Naive thymus-derived CD4-positive, alpha-beta T cell (primary cell): ENCODE results near the gene TPGS2. TPM values are rescaled to one million over a fixed set of nuclear protein-coding genes. Genes with fewer than 3 reads are reported as not detected.

ENCODE experiments used
- ATAC-seq: fragments of 150-1000 bp; cut with Tn5 transposase; 2 replicates; pipeline ENCODE4 v1.10.0; 2021; ENCODE audit warnings: mild to moderate bottlenecking, moderate library complexity
- CTCF ChIA-PET: fragments of 350-600 bp; sonication (Branson Sonifier 250); formaldehyde crosslinking; loops from one replicate; lab custom pipeline; 2021; ENCODE audit warnings: antibody characterized with exemption; lab: Charles Lee
- POLR2A ChIA-PET: fragments of 350-600 bp; sonication (Branson Sonifier 250); formaldehyde crosslinking; loops from one replicate; lab custom pipeline; 2021; ENCODE audit warnings: antibody characterized with exemption, inconsistent platforms; lab: Charles Lee
- DNase-seq, 9 donors: peaks; one replicate each; pipeline versions ENCODE4 v3.0.0 to v3.0.0-alpha.2; 2020 to 2022; ENCODE audit warnings: mixed read lengths in 1 of 9
- H3K27ac ChIP-seq: one replicate; pipeline ENCODE4 v1.7.0; 2013; ENCODE audit warnings: mild to moderate bottlenecking, low read depth, low read length, moderate library complexity
- H3K27me3 ChIP-seq, 2 donors: one replicate each; pipeline ENCODE4 v1.7.0; 2013; ENCODE audit warnings: low read length in 2 of 2, mild to moderate bottlenecking in 2 of 2, moderate library complexity in 2 of 2; ENCODE audit not compliant: control insufficient read depth in 2 of 2, insufficient read depth in 2 of 2
- H3K36me3 ChIP-seq, 3 experiments: 1 replicate in 2 of 3; 2 replicates in 1 of 3; pipeline ENCODE4 v1.7.0; 2013; ENCODE audit warnings: low read length in 3 of 3, mild to moderate bottlenecking in 3 of 3, moderate library complexity in 1 of 3; ENCODE audit not compliant: insufficient read depth in 3 of 3, control insufficient read depth in 2 of 3
- H3K4me1 ChIP-seq, 2 donors: one replicate each; pipeline ENCODE4 v1.7.0; 2013; ENCODE audit warnings: low read length in 2 of 2, mild to moderate bottlenecking in 2 of 2, moderate library complexity in 1 of 2; ENCODE audit not compliant: control insufficient read depth in 2 of 2, insufficient read depth in 2 of 2
- H3K4me3 ChIP-seq: 2 replicates; pipeline ENCODE4 v1.7.0; 2013; ENCODE audit warnings: mild to moderate bottlenecking, low read length
- H3K9me3 ChIP-seq, 3 experiments: 1 replicate in 2 of 3; 2 replicates in 1 of 3; pipeline ENCODE4 v1.7.0; 2013; ENCODE audit warnings: low read length in 3 of 3; ENCODE audit not compliant: control insufficient read depth in 2 of 3
- H3K27ac Mint-ChIP-seq, 9 donors: one replicate each; pipeline ENCODE4 v1.8.0; 2020 to 2022; ENCODE audit warnings: mixed read lengths in 9 of 9, mild to moderate bottlenecking in 8 of 9, moderate library complexity in 5 of 9, inconsistent platforms in 2 of 9
- H3K27me3 Mint-ChIP-seq, 5 donors: one replicate each; pipeline ENCODE4 v1.8.0; 2021 to 2022; ENCODE audit warnings: mixed read lengths in 5 of 5, mild to moderate bottlenecking in 1 of 5
- H3K36me3 Mint-ChIP-seq, 5 donors: one replicate each; pipeline ENCODE4 v1.8.0; 2020 to 2022; ENCODE audit warnings: mixed read lengths in 5 of 5, mild to moderate bottlenecking in 3 of 5, inconsistent platforms in 1 of 5
- H3K4me1 Mint-ChIP-seq, 7 donors: one replicate each; pipeline ENCODE4 v1.8.0; 2020 to 2022; ENCODE audit warnings: mixed read lengths in 7 of 7, mild to moderate bottlenecking in 3 of 7, inconsistent platforms in 1 of 7
- H3K4me3 Mint-ChIP-seq, 10 donors: one replicate each; pipeline ENCODE4 v1.8.0; 2020 to 2022; ENCODE audit warnings: mild to moderate bottlenecking in 10 of 10, mixed read lengths in 10 of 10, moderate library complexity in 6 of 10, inconsistent platforms in 2 of 10
- H3K9me3 Mint-ChIP-seq, 11 donors: one replicate each; pipeline ENCODE4 v1.8.0; 2020 to 2022; ENCODE audit warnings: mixed read lengths in 11 of 11, mild to moderate bottlenecking in 4 of 11, inconsistent platforms in 1 of 11, moderate library complexity in 1 of 11
- intact Hi-C, 2 donors: fragments of 100-400 bp; cut with micrococcal nuclease; formaldehyde crosslinking; loops; one replicate each; pipeline ENCODE4 v1.15.1; 2023
- polyA plus RNA-seq, 2 donors: library from polyadenylated mRNA; unstranded; fragments of 300-500 nt; fragmentation: Illumina TruSeq; gene quantifications; one replicate each; pipeline ENCODE4 v1.2.3, GENCODE V29; 2021
- total RNA-seq, 6 experiments: library from RNA in 5 of 6; stranded (reverse) in 5 of 6; gene quantifications; 1 replicate in 5 of 6; 2 replicates in 1 of 6; pipeline ENCODE4 v1.2.3 and lab custom pipeline; 2021 to 2026

TPGS2 gene
- total and polyA plus RNA-seq, 7 experiments from 2014 or later = 16.9 to 92.8 (median 53.7) TPM

GRCh38 chr18:36843199-36843598 is 14.4 kb upstream of the TPGS2 start:
- POLR2A ChIA-PET = interaction anchor here (1.9 kb wide), 1 partner anchor 14 kb away, joined by 6 read pairs; the partner anchor contains the start of genes KIAA1328 and TPGS2
- H3K9me3 Mint-ChIP-seq = peaks cover 0 to 6% (median 0%) of the 10 kb centered on the region in 11 donors
- H3K27me3 Mint-ChIP-seq = no peaks in the 10 kb centered on the region
- ATAC-seq (no peak), DNase-seq (no peak)
- intact Hi-C loops = no loop called here
- Histone ChIP-seq H3K9me3 (no peaks in the 10 kb centered on the region), H3K4me1 (no peaks in the 10 kb centered on the region), H3K27me3 (no peaks in the 10 kb centered on the region), H3K4me3 (no peak overlapping the region), H3K36me3 (no peaks in the 10 kb centered on the region), H3K27ac (no peak overlapping the region)
- H3K36me3 Mint-ChIP-seq = peaks cover 8 to 58% (median 30%) of the 10 kb centered on the region in 5 donors
- no peak overlapping the region for H3K27ac Mint-ChIP-seq
- peaks cover 0 to 20% (median 6%) of the 10 kb centered on the region in 7 donors for H3K4me1 Mint-ChIP-seq
- CTCF ChIA-PET = interaction anchor here (0.6 kb wide), 2 partner anchors 11 to 1615 kb away, joined by 3 read pairs; no protein-coding TSS in a partner anchor
- no peak overlapping the region for H3K4me3 Mint-ChIP-seq

GRCh38 chr18:36839835-36840234 is 11.0 kb upstream of the TPGS2 start:
- Mint-ChIP-seq H3K4me1 (peaks cover 0 to 20% (median 7%) of the 10 kb centered on the region in 7 donors), H3K36me3 (peaks cover 14 to 67% (median 47%) of the 10 kb centered on the region in 5 donors), H3K27ac (peak overlapping the region in 1 of 9 donors; percentile 10), H3K4me3 (no peak overlapping the region), H3K9me3 (peaks cover 0 to 6% (median 0%) of the 10 kb centered on the region in 11 donors), H3K27me3 (no peaks in the 10 kb centered on the region)
- Histone ChIP-seq H3K9me3 (no peaks in the 10 kb centered on the region), H3K27ac (no peak overlapping the region), H3K36me3 (no peaks in the 10 kb centered on the region), H3K4me1 (no peaks in the 10 kb centered on the region), H3K27me3 (no peaks in the 10 kb centered on the region), H3K4me3 (no peak overlapping the region)
- intact Hi-C loops = no loop called here
- DNase-seq = no peak
- ATAC-seq = no peak
- ChIA-PET CTCF (interaction anchor here (0.6 to 1.5 kb wide), 2 partner anchors 12 to 27 kb away, joined by 3 to 4 read pairs; no protein-coding TSS in a partner anchor), POLR2A (interaction anchor here (1.1 kb wide), 1 partner anchor 10 kb away, joined by 4 read pairs; the partner anchor contains the start of genes KIAA1328 and TPGS2)

GRCh38 chr18:36835927-36836326 is 7.1 kb upstream of the TPGS2 start:
- intact Hi-C loops = no loop called here
- ChIA-PET POLR2A (no interaction called here), CTCF (no interaction called here)
- Mint-ChIP-seq H3K36me3 (peaks cover 14 to 52% (median 44%) of the 10 kb centered on the region in 5 donors), H3K27ac (no peak overlapping the region), H3K27me3 (no peaks in the 10 kb centered on the region), H3K9me3 (peaks cover 0 to 6% (median 0%) of the 10 kb centered on the region in 11 donors), H3K4me3 (no peak overlapping the region), H3K4me1 (peaks cover 4 to 27% (median 12%) of the 10 kb centered on the region in 7 donors)
- no peaks in the 10 kb centered on the region for H3K9me3 ChIP-seq
- no peak for ATAC-seq
- H3K27me3 ChIP-seq = no peaks in the 10 kb centered on the region
- H3K4me3 ChIP-seq = no peak overlapping the region
- no peak for DNase-seq
- no peak overlapping the region for H3K27ac ChIP-seq
- H3K4me1 ChIP-seq = no peaks in the 10 kb centered on the region
- H3K36me3 ChIP-seq = no peaks in the 10 kb centered on the region

GRCh38 chr18:36833120-36833519 is 4.3 kb upstream of the TPGS2 start:
- intact Hi-C loops = no loop called here
- no peaks in the 10 kb centered on the region for H3K27me3 ChIP-seq
- no peak overlapping the region for H3K4me3 ChIP-seq
- H3K4me1 ChIP-seq = peaks cover 6 to 8% of the 10 kb centered on the region in 2 donors
- H3K36me3 Mint-ChIP-seq = peaks cover 6 to 26% (median 17%) of the 10 kb centered on the region in 5 donors
- no peak overlapping the region for H3K27ac ChIP-seq
- H3K4me3 Mint-ChIP-seq = no peak overlapping the region
- no peak for DNase-seq
- no peaks in the 10 kb centered on the region for H3K27me3 Mint-ChIP-seq
- peaks cover 18 to 38% (median 29%) of the 10 kb centered on the region in 7 donors for H3K4me1 Mint-ChIP-seq
- no peaks in the 10 kb centered on the region for H3K9me3 ChIP-seq
- ChIA-PET POLR2A (interaction anchor here (0.6 kb wide), 1 partner anchor 610 kb away, joined by 3 read pairs; no protein-coding TSS in a partner anchor), CTCF (no interaction called here)
- H3K9me3 Mint-ChIP-seq = peaks cover 0 to 2% (median 0%) of the 10 kb centered on the region in 11 donors
- H3K27ac Mint-ChIP-seq = peak overlapping the region in 2 of 9 donors; percentile 52 to 66
- ATAC-seq = no peak
- H3K36me3 ChIP-seq = peaks cover 0 to 4% (median 0%) of the 10 kb centered on the region in 3 experiments

GRCh38 chr18:36831139-36831538 is 2.3 kb upstream of the TPGS2 start:
- DNase-seq (no peak), ATAC-seq (no peak)
- H3K4me1 ChIP-seq = peaks cover 15 to 18% of the 10 kb centered on the region in 2 donors
- peaks cover 27 to 55% (median 44%) of the 10 kb centered on the region in 7 donors for H3K4me1 Mint-ChIP-seq
- H3K27ac Mint-ChIP-seq = no peak overlapping the region
- no peak overlapping the region for H3K27ac ChIP-seq
- intact Hi-C loops = no loop called here
- CTCF ChIA-PET = no interaction called here
- no peaks in the 10 kb centered on the region for H3K9me3 ChIP-seq
- H3K4me3 Mint-ChIP-seq = no peak overlapping the region
- H3K36me3 ChIP-seq = peaks cover 0 to 4% (median 0%) of the 10 kb centered on the region in 3 experiments
- no peak overlapping the region for H3K4me3 ChIP-seq
- H3K27me3 Mint-ChIP-seq = no peaks in the 10 kb centered on the region
- H3K27me3 ChIP-seq = no peaks in the 10 kb centered on the region
- H3K9me3 Mint-ChIP-seq = peaks cover 0 to 1% (median 0%) of the 10 kb centered on the region in 11 donors
- peaks cover 0 to 14% (median 6%) of the 10 kb centered on the region in 5 donors for H3K36me3 Mint-ChIP-seq
- POLR2A ChIA-PET = no interaction called here

GRCh38 chr18:36830158-36830495 is 1.3 kb upstream of the TPGS2 start:
- Histone ChIP-seq H3K4me3 (peak overlapping the region; percentile 79), H3K4me1 (peaks cover 15 to 18% of the 10 kb centered on the region in 2 donors), H3K27ac (no peak overlapping the region), H3K27me3 (no peaks in the 10 kb centered on the region), H3K36me3 (peaks cover 0 to 4% (median 0%) of the 10 kb centered on the region in 3 experiments), H3K9me3 (no peaks in the 10 kb centered on the region)
- H3K4me3 Mint-ChIP-seq = peak overlapping the region; percentile 73 to 98 (median 92)
- POLR2A ChIA-PET = interaction anchor here (1.6 to 2.3 kb wide), 2 partner anchors 10 to 700 kb away, joined by 4 to 9 read pairs; partner anchors contain the start of genes ELP2 and SLC39A6
- CTCF ChIA-PET = interaction anchor here (1.3 kb wide), 1 partner anchor 19 kb away, joined by 4 read pairs; no protein-coding TSS in a partner anchor
- DNase-seq = no peak
- H3K9me3 Mint-ChIP-seq = peaks cover 0 to 1% (median 0%) of the 10 kb centered on the region in 11 donors
- peak overlapping the region; percentile 57 to 98 (median 89) for H3K27ac Mint-ChIP-seq
- peaks cover 27 to 55% (median 44%) of the 10 kb centered on the region in 7 donors for H3K4me1 Mint-ChIP-seq
- ATAC-seq = no peak
- peaks cover 0 to 13% (median 0%) of the 10 kb centered on the region in 5 donors for H3K36me3 Mint-ChIP-seq
- H3K27me3 Mint-ChIP-seq = no peaks in the 10 kb centered on the region
- intact Hi-C loops = no loop called here
